Right cardiac atrium (tissue), 5 donors: ENCODE measurements around the gene ZIC4. TPM values are rescaled to one million over a fixed set of nuclear protein-coding genes. Genes with fewer than 3 reads are reported as not detected.

ENCODE experiments used
- ATAC-seq, 2 donors: fragments of 200-7000 bp; cut with Tn5 transposase; one replicate each; pipeline versions ENCODE4 v1.8.0 to v1.9.1; 2020; ENCODE audit warnings: moderate library complexity in 2 of 2, mild to moderate bottlenecking in 1 of 2
- DNase-seq, 3 donors: peaks; one replicate each; pipeline ENCODE4 v3.0.0-alpha.2; 2020
- H3K27ac ChIP-seq: one replicate; pipeline ENCODE4 v1.5.1; 2013; ENCODE audit warnings: mild to moderate bottlenecking, low read length, control low read depth, moderate library complexity
- H3K27me3 ChIP-seq: one replicate; pipeline ENCODE4 v1.6.1; 2013; ENCODE audit not compliant: control insufficient read depth, insufficient read depth
- H3K4me1 ChIP-seq: one replicate; pipeline ENCODE4 v1.6.1; 2013; ENCODE audit warnings: low read length; ENCODE audit not compliant: control insufficient read depth, insufficient read depth
- H3K4me3 ChIP-seq: one replicate; pipeline ENCODE4 v1.5.1; 2013; ENCODE audit warnings: low read length, control low read depth
- H3K9me3 ChIP-seq: one replicate; pipeline ENCODE4 v1.6.1; 2013; ENCODE audit warnings: low read length; ENCODE audit not compliant: control insufficient read depth
- WGBS: extraction: QIAGEN DNeasy Blood & Tissue Kit; methylation state at CpG from one replicate; pipeline ENCODE4 v1.1.7; 2013; 5-methylcytosine and 5-hydroxymethylcytosine counted together
- intact Hi-C, 4 donors: fragments of 100-400 bp; cut with DNase I; formaldehyde crosslinking; loops; one replicate each; pipeline versions ENCODE4 v1.11.0 to v1.14.0; 2022 to 2023
- polyA plus RNA-seq: library from polyadenylated mRNA; stranded (reverse); fragments of 200-250 nt; gene quantifications from one replicate; pipeline ENCODE4 v1.2.3, GENCODE V29; 2013
- total RNA-seq, 4 donors: library from RNA; stranded (reverse); fragmentation: NEBNext Ultra II Directional; extraction: Animal tissue kit (Norgen Biotek cat#: 25700); gene quantifications; one replicate each; pipeline ENCODE4 v1.2.1, GENCODE V29; 2021
- donor health status: healthy with polysubstance abuse.
- donor health status: DM: no; HTN: yes; CAD: no.
- donor health status: DM: no; HTN: no; CAD: no.
- donor health status: DM: no; HTN: yes; CAD: no; lungs with severe emphysema.
- donor health status: DM: yes; HTN: yes; CAD: no.

Gene ZIC4
- total and polyA plus RNA-seq, 5 donors = not detected

DNA sequence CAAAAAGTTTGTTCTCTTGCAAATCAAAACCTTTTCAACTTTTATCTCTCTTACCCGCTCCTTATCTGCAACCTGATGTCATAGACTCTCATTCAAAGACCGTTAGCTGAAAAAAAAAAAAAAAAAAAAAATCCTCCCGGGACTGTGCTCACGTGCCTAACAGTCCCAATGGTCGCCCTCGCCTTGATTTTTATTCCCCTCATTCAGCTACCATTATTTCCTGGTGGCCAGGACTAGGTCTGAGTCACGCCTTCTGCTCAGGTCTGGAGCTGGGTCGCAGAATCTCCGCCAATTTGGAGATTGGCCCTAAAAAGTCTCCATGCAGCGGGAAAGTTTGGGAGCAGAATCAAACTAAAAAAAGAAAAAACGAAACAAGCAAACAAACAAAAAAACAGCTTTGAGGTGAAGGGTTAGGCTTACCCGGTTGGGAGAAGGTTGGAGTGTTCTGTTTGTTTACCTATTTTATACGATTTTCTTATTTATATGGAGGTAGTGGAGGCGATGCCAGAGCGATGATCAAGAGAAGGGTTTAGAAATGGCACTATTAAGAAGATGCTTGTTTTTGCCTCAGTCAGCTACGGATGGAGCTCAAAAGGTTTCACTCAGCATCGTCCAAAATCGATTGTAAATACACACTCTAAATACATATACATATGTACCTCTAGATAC is 51.1 kb downstream of the ZIC4 start:
- DNase-seq (no peak), ATAC-seq (no peak)
- intact Hi-C loops = no loop called here
- peaks cover 16% of the 10 kb centered on the region for H3K27me3 ChIP-seq
- no peaks in the 10 kb centered on the region for H3K9me3 ChIP-seq
- 6% methylated on average over 18 of the region's 18 CpGs for WGBS
- no peaks in the 10 kb centered on the region for H3K4me1 ChIP-seq
- no peak overlapping the region for H3K4me3 ChIP-seq
- H3K27ac ChIP-seq = no peak overlapping the region

GRCh38 chr3:147354623-147355022 is 51.7 kb downstream of the ZIC4 start:
- Histone ChIP-seq H3K9me3 (no peaks in the 10 kb centered on the region), H3K27ac (no peak overlapping the region), H3K4me1 (no peaks in the 10 kb centered on the region), H3K27me3 (peaks cover 16% of the 10 kb centered on the region), H3K4me3 (peak overlapping the region; percentile 1)
- WGBS = 9% methylated on average over 19 of the region's 19 CpGs
- DNase-seq (no peak), ATAC-seq (no peak)
- intact Hi-C loops = no loop called here

GRCh38 chr3:147351301-147351700 is 55.0 kb downstream of the ZIC4 start:
- H3K9me3 ChIP-seq = no peaks in the 10 kb centered on the region
- ATAC-seq (no peak), DNase-seq (no peak)
- H3K4me3 ChIP-seq = no peak overlapping the region
- intact Hi-C loops = no loop called here
- WGBS = 62% methylated on average over 2 of the region's 2 CpGs
- no peak overlapping the region for H3K27ac ChIP-seq
- peaks cover 5% of the 10 kb centered on the region for H3K27me3 ChIP-seq
- H3K4me1 ChIP-seq = no peaks in the 10 kb centered on the region

- DNase-seq = no peak
- ATAC-seq = no peak
- H3K27me3 ChIP-seq = peaks cover 5% of the 10 kb centered on the region
- no peaks in the 10 kb centered on the region for H3K4me1 ChIP-seq
- no peaks in the 10 kb centered on the region for H3K9me3 ChIP-seq
- WGBS = 75% methylated on average over 1 of the region's 1 CpG
- no peak overlapping the region for H3K4me3 ChIP-seq
- H3K27ac ChIP-seq = no peak overlapping the region
- intact Hi-C loops = no loop called here
These were observed 57.4 kb downstream of the ZIC4 start for GRCh38 chr3:147348976-147349375.

- Histone ChIP-seq H3K9me3 (no peaks in the 10 kb centered on the region), H3K27ac (no peak overlapping the region), H3K27me3 (no peaks in the 10 kb centered on the region), H3K4me3 (no peak overlapping the region), H3K4me1 (no peaks in the 10 kb centered on the region)
- intact Hi-C loops = no loop called here
- WGBS = 72% methylated on average over 1 of the region's 1 CpG
- no peak for DNase-seq
- ATAC-seq = no peak
These were observed 62.4 kb downstream of the ZIC4 start for GRCh38 chr3:147343926-147344325.

- no peak overlapping the region for H3K27ac ChIP-seq
- intact Hi-C loops = no loop called here
- H3K4me1 ChIP-seq = peaks cover 1% of the 10 kb centered on the region
- 28% methylated on average over 2 of the region's 2 CpGs for WGBS
- no peak for ATAC-seq
- no peaks in the 10 kb centered on the region for H3K9me3 ChIP-seq
- no peaks in the 10 kb centered on the region for H3K27me3 ChIP-seq
- H3K4me3 ChIP-seq = no peak overlapping the region
- no peak for DNase-seq
These were observed 64.6 kb downstream of the ZIC4 start for GRCh38 chr3:147341727-147342126.

- 46% methylated on average over 4 of the region's 4 CpGs for WGBS
- DNase-seq = no peak
- peaks cover 3% of the 10 kb centered on the region for H3K4me1 ChIP-seq
- H3K4me3 ChIP-seq = no peak overlapping the region
- no peak overlapping the region for H3K27ac ChIP-seq
- no peaks in the 10 kb centered on the region for H3K27me3 ChIP-seq
- intact Hi-C loops = no loop called here
- no peaks in the 10 kb centered on the region for H3K9me3 ChIP-seq
- ATAC-seq = peak in 1 of 2 donors; percentile 71
These were observed 69.6 kb downstream of the ZIC4 start for GRCh38 chr3:147336543-147337278.

Other genes with a start within 250 kb of the ZIC4 start
- under 1 TPM in 1 of 4 donors, not detected in 3; 0.95 TPM for gene ZIC1, start 2.8 kb upstream of the ZIC4 start, total RNA-seq
- not detected for gene ZIC1, start 2.8 kb upstream of the ZIC4 start, polyA plus RNA-seq